Measurements from ENCODE around the gene UBR4.

Gene UBR4

GRCh38 chr1:19100028-19100427 is 110.0 kb downstream of the UBR4 start:
- DNase-seq (ENCODE audit: low spot score): no peak
- CTCF ChIA-PET: interaction anchor here (0.6 to 0.7 kb wide), 2 partner anchors 301 to 408 kb away, joined by 3 read pairs; no protein-coding TSS in a partner anchor
- POLR2A ChIA-PET (ENCODE audit: low non-redundant PET): no interaction called here
- TF ChIP-seq, protein P1, sequence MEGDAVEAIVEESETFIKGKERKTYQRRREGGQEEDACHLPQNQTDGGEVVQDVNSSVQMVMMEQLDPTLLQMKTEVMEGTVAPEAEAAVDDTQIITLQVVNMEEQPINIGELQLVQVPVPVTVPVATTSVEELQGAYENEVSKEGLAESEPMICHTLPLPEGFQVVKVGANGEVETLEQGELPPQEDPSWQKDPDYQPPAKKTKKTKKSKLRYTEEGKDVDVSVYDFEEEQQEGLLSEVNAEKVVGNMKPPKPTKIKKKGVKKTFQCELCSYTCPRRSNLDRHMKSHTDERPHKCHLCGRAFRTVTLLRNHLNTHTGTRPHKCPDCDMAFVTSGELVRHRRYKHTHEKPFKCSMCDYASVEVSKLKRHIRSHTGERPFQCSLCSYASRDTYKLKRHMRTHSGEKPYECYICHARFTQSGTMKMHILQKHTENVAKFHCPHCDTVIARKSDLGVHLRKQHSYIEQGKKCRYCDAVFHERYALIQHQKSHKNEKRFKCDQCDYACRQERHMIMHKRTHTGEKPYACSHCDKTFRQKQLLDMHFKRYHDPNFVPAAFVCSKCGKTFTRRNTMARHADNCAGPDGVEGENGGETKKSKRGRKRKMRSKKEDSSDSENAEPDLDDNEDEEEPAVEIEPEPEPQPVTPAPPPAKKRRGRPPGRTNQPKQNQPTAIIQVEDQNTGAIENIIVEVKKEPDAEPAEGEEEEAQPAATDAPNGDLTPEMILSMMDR (conservative IDR thresholded peaks at IDR 0.05; ENCODE audit: low read depth): no peak
- no peak overlapping the region for H3K27ac ChIP-seq

GRCh38 chr1:19096990-19097389 is 113.1 kb downstream of the UBR4 start:
- ChIA-PET POLR2A (ENCODE audit: low non-redundant PET) (no interaction called here), CTCF (interaction anchor here (0.6 to 2.3 kb wide), 4 partner anchors 146 to 1328 kb away, joined by 3 to 15 read pairs (median 4); no protein-coding TSS in a partner anchor)
- TF ChIP-seq, protein P1 (conservative IDR thresholded peaks at IDR 0.05; ENCODE audit: low read depth): no peak
- DNase-seq (ENCODE audit: low spot score): no peak
- H3K27ac ChIP-seq: no peak overlapping the region

GRCh38 chr1:19096036-19096833 is 113.8 kb downstream of the UBR4 start:
- POLR2A ChIA-PET (ENCODE audit: low non-redundant PET): no interaction called here
- TF ChIP-seq, protein P1 (conservative IDR thresholded peaks at IDR 0.05; ENCODE audit: low read depth): peak; percentile 74
- peak; percentile 44 for DNase-seq (ENCODE audit: low spot score)
- CTCF ChIA-PET: interaction anchor here (0.6 to 2.3 kb wide), 15 partner anchors 11 to 1327 kb away, joined by 3 to 15 read pairs (median 3); no protein-coding TSS in a partner anchor
- H3K27ac ChIP-seq: no peak overlapping the region

DNA sequence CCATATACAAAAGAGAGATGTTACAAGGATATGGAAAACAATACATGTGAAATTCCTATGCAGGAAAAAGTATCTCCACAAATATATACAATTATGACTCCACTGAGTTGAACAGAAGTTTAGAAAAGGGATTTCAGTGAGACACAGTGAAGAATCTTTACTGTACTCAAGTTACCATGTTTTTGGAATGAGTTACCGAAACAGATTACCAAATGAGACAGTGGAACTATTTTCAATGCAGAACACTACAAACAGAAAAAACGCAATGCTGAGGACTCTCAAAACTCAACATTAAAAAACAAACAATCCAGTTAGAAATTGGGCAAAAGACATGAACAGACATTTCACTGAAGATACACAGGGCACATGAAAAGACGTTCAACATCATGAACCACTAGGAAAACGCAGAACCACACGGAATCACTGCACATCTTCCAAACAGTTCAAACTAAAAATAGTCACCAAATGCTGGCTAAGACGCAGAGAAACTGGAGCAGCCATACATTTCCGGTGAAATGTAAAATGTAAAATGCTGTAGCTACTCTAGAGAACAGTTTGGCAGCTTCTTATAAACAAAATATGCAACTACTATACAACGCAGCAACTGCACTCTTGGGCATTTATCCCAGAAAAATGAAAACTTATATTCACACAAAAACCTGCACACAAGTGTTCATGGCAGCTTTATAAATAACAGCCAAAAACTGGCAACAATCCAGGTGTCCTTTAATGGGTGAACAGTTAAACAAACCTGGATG is 118.7 kb downstream of the UBR4 start:
- ChIA-PET CTCF (no interaction called here), POLR2A (ENCODE audit: low non-redundant PET) (no interaction called here)
- TF ChIP-seq, protein P1 (conservative IDR thresholded peaks at IDR 0.05; ENCODE audit: low read depth): no peak
- H3K27ac ChIP-seq: no peak overlapping the region
- no peak for DNase-seq (ENCODE audit: low spot score)

DNA sequence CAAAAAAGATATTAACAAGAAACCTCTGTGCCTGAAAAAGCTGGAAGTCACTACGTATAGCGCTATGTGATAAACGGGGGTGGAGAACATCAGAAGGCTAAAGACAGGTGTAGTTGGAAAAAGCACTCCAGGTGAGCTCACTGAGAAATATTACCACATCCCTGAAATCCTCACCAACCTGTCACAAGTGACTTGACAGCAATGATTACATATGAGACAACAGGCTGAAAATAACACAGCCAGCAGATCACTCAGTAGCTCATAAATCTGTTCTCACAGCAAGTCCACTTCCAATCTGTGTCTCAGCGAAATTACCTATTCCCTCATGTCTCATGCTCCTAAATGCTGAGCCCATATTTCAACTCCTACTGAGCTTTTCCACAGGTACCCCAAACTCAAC is 120.5 kb downstream of the UBR4 start:
- no peak overlapping the region for H3K27ac ChIP-seq
- TF ChIP-seq, protein P1 (conservative IDR thresholded peaks at IDR 0.05; ENCODE audit: low read depth): no peak
- ChIA-PET POLR2A (ENCODE audit: low non-redundant PET) (no interaction called here), CTCF (interaction anchor here (0.5 to 1.0 kb wide), 2 partner anchors 61 to 182 kb away, joined by 3 read pairs; no protein-coding TSS in a partner anchor)
- DNase-seq (ENCODE audit: low spot score): no peak

DNA sequence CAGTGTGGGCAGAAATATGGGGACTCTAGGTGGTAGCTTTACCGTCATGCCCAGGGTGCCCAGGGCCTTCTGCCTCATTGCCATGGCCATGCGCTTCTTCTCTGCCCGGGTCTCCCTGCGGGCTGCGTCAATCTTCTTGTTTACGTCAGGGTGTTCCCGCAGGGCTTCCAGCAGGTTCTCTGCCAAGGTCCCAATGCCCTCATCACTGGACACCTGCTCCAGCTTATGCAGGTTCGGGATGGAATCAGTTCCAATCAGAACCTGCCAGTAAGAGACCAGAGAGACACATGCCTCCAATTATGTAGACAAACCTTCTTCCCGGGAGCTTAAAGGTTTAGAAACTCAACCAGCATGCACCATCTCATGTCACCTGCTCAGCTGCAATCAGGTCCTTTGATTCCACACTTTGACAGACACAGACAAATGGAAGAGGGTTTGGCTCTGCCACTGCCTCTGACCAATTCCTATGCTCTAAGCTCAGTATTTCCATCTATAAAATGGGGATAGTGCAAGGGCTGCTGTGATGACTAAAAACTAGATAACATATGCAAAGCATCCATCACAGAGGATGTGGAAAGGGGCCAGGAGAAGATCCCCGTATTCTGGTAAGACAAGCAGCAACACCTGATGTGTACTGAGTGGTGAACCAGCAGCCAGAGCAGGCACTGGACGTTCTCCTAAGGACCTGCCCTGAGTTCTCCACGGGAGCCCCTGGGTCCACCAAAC is 121.2 kb downstream of the UBR4 start:
- no peak for DNase-seq (ENCODE audit: low spot score)
- ChIA-PET CTCF (no interaction called here), POLR2A (ENCODE audit: low non-redundant PET) (no interaction called here)
- H3K27ac ChIP-seq: no peak overlapping the region
- TF ChIP-seq, protein P1 (conservative IDR thresholded peaks at IDR 0.05; ENCODE audit: low read depth): no peak
